Prostate gland (tissue), 2 donors: Measurements from ENCODE around the gene TMEM131L.
"Not testable (repeated sequence)": the region's sequence is repeated elsewhere in the genome, so short reads cannot be mapped to it uniquely, and the experiment has no call there.

ENCODE experiments used
- POLR2A ChIP-seq: fragments of 450-650 bp; IDR thresholded peaks from one replicate; pipeline ENCODE4 v1.6.1; 2016; ENCODE audit warnings: antibody characterized with exemption, mild to moderate bottlenecking
- POLR2AphosphoS5 ChIP-seq: sonication (generic); formaldehyde crosslinking; IDR thresholded peaks from one replicate; pipeline ENCODE4 v1.6.1; 2017; ENCODE audit warnings: antibody characterized with exemption
- TF ChIP-seq, protein P1 (sequence below), 4 experiments: fragments of 200-600 bp in 2 of 4; fragments of 450-650 bp in 2 of 4; sonication (generic) in 2 of 4; IDR thresholded peaks; 1 replicate in 3 of 4; 2 replicates in 1 of 4; pipeline ENCODE4 v1.5.1; 2016 to 2019; ENCODE audit warnings: antibody characterized with exemption in 4 of 4, mild to moderate bottlenecking in 2 of 4, moderate library complexity in 2 of 4

DNA sequence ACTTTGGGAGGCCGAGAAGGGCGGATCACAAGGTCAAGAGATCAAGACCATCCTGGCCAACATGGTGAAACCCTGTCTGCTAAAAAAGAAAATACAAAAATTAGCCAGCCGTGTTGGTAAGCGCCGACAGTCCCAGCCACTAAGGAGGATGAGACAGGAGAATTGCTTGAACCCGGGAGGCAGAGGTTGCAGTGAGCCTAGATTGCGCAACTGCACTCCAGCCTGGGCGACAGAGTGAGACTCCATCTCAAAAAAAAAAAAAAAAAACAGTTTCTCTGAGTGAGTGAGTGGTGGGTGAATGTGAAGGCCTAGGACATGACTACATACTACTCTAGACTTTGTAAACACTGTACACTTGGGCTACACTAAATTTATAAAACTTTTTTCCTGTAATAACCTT, 49.7 kb upstream of the TMEM131L start:
- TF ChIP-seq, protein P1, sequence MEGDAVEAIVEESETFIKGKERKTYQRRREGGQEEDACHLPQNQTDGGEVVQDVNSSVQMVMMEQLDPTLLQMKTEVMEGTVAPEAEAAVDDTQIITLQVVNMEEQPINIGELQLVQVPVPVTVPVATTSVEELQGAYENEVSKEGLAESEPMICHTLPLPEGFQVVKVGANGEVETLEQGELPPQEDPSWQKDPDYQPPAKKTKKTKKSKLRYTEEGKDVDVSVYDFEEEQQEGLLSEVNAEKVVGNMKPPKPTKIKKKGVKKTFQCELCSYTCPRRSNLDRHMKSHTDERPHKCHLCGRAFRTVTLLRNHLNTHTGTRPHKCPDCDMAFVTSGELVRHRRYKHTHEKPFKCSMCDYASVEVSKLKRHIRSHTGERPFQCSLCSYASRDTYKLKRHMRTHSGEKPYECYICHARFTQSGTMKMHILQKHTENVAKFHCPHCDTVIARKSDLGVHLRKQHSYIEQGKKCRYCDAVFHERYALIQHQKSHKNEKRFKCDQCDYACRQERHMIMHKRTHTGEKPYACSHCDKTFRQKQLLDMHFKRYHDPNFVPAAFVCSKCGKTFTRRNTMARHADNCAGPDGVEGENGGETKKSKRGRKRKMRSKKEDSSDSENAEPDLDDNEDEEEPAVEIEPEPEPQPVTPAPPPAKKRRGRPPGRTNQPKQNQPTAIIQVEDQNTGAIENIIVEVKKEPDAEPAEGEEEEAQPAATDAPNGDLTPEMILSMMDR (IDR thresholded peaks at IDR 0.05): not testable (repeated sequence)
- not testable (repeated sequence) for TF ChIP-seq POLR2A, POLR2AphosphoS5
